NOMO-1 treated with DMSO at 0.1 percent for 48 hours (cell line): ENCODE measurements around the gene NGB.

ENCODE experiments used
- DNase-seq: peaks from one replicate; lab custom pipeline; 2025; ENCODE audit not compliant: unreplicated experiment; lab: John Stamatoyannopoulos, UW

NGB gene

GRCh38 chr14:77238996-77239395 lies 32.0 kb downstream of the NGB start:
- no peak for DNase-seq

- DNase-seq, result no peak
Measured at GRCh38 chr14:77238356-77238755, 32.6 kb downstream of the NGB start.

- no peak for DNase-seq
Measured at GRCh38 chr14:77236814-77237213, 34.2 kb downstream of the NGB start.

GRCh38 chr14:77231721-77232120 lies 39.3 kb downstream of the NGB start:
- DNase-seq, result no peak

GRCh38 chr14:77230914-77231313 lies 40.1 kb downstream of the NGB start:
- DNase-seq, result no peak

- no peak for DNase-seq
Measured at GRCh38 chr14:77228056-77228455, 43.0 kb downstream of the NGB start.

- DNase-seq, result no peak
Measured at GRCh38 chr14:77225892-77226557, 45.0 kb downstream of the NGB start.

- DNase-seq, result no peak
Measured at GRCh38 chr14:77225254-77225653, 45.8 kb downstream of the NGB start.

GRCh38 chr14:77224212-77224611 lies 46.8 kb downstream of the NGB start:
- DNase-seq, result no peak

- no peak for DNase-seq
Measured at GRCh38 chr14:77222546-77223225, 48.3 kb downstream of the NGB start.

GRCh38 chr14:77221241-77221871 lies 49.6 kb downstream of the NGB start:
- DNase-seq, result no peak

GRCh38 chr14:77220246-77221017 lies 50.6 kb downstream of the NGB start:
- no peak for DNase-seq

GRCh38 chr14:77219591-77219990 lies 51.4 kb downstream of the NGB start:
- no peak for DNase-seq

GRCh38 chr14:77217551-77217950 lies 53.5 kb downstream of the NGB start:
- no peak for DNase-seq
